Endothelial cell of umbilical vein (primary cell): ENCODE results near the gene TF.

Experiments
- POLR2AphosphoS5 ChIP-seq: IDR thresholded peaks from 2 replicates; pipeline ENCODE4 v1.6.1; 2012; ENCODE audit warnings: low read depth, mild to moderate bottlenecking, control low read depth, low read length, moderate library complexity; ENCODE audit not compliant: insufficient read depth
- TF ChIP-seq, protein P1 (sequence below), 2 donors: IDR thresholded peaks; 1 replicate in 1 of 2; 2 replicates in 1 of 2; pipeline ENCODE4 v1.5.1; 2011; ENCODE audit warnings: low read length in 2 of 2, mild to moderate bottlenecking in 2 of 2, moderate library complexity in 2 of 2, control low read depth in 1 of 2, inconsistent platforms in 1 of 2, low read depth in 1 of 2; ENCODE audit not compliant: insufficient read depth in 1 of 2; ENCODE audit errors: extremely low read depth in 1 of 2

DNA sequence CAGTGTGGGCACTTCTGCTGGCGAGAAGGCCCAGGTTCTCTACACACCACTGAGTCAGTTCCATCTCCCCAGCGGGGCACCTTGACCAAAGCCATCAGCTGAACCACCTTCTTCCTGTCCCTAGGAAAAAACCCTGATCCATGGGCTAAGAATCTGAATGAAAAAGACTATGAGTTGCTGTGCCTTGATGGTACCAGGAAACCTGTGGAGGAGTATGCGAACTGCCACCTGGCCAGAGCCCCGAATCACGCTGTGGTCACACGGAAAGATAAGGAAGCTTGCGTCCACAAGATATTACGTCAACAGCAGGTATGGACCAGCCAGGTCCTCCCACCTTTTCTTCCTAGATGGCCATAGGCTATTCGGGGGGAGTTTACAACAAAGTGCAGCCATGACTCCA lies 29.1 kb downstream of the TF start:
- TF ChIP-seq, protein P1, sequence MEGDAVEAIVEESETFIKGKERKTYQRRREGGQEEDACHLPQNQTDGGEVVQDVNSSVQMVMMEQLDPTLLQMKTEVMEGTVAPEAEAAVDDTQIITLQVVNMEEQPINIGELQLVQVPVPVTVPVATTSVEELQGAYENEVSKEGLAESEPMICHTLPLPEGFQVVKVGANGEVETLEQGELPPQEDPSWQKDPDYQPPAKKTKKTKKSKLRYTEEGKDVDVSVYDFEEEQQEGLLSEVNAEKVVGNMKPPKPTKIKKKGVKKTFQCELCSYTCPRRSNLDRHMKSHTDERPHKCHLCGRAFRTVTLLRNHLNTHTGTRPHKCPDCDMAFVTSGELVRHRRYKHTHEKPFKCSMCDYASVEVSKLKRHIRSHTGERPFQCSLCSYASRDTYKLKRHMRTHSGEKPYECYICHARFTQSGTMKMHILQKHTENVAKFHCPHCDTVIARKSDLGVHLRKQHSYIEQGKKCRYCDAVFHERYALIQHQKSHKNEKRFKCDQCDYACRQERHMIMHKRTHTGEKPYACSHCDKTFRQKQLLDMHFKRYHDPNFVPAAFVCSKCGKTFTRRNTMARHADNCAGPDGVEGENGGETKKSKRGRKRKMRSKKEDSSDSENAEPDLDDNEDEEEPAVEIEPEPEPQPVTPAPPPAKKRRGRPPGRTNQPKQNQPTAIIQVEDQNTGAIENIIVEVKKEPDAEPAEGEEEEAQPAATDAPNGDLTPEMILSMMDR (IDR thresholded peaks at IDR 0.05; ENCODE audit: extremely low read depth in 1 of 2, insufficient read depth in 1 of 2, low read depth in 1 of 2, low read length in 2 of 2), result no peak
- no peak for TF ChIP-seq POLR2AphosphoS5
